Measurements from ENCODE around the gene SYCE1. TPM values are rescaled to one million over a fixed set of nuclear protein-coding genes. Genes with fewer than 3 reads are reported as not detected.
"Not testable (repeated sequence)": the region's sequence is repeated elsewhere in the genome, so short reads cannot be mapped to it uniquely, and the experiment has no call there.

SYCE1 gene
- polyA plus RNA-seq, 6 donors from 2014 or later, result 0.45 to 2.2 TPM; not detected in 4

DNA sequence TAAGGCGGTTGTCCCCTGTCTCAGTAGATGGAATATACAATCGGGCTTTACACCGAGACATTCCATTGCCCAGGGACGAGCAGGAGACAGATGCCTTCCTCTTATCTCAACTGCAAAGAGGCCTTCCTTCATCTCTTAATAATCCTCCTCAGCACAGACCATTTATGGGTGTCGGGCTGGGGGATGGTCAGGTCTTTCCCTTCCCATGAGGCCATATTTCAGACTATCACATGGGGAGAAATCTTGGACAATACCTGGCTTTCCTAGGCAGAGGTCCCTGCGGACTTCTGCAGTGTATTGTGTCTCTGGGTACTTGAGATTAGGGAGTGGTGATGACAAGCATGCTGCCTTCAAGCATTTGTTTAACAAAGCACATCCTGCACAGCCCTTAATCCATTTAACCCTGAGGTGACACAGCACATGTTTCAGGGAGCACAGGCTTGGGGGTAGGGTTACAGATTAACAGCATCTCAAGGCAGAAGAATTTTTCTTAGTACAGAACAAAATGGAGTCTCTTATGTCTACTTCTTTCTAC, 23.9 kb downstream of the SYCE1 start:
- not testable (repeated sequence) for H3K4me3 Mint-ChIP-seq; ATAC-seq (ENCODE audit: low read depth in 2 of 2); H3K9me3 Mint-ChIP-seq; H3K36me3 Mint-ChIP-seq; H3K27ac Mint-ChIP-seq; H3K4me1 Mint-ChIP-seq; DNase-seq
- peaks cover 17 to 38% (median 25%) of the 10 kb centered on the region in 3 donors for H3K27me3 Mint-ChIP-seq

- H3K4me1 Mint-ChIP-seq, result no peaks in the 10 kb centered on the region
- ATAC-seq (ENCODE audit: low read depth in 2 of 2) (no peak), DNase-seq (no peak)
- H3K36me3 Mint-ChIP-seq, result no peaks in the 10 kb centered on the region
- no peak overlapping the region for H3K4me3 Mint-ChIP-seq
- H3K27ac Mint-ChIP-seq, result no peak overlapping the region
- peaks cover 0 to 3% (median 0%) of the 10 kb centered on the region in 7 donors for H3K9me3 Mint-ChIP-seq
- H3K27me3 Mint-ChIP-seq, result peaks cover 1 to 29% (median 23%) of the 10 kb centered on the region in 3 donors
Observed at GRCh38 chr10:133537546-133538545, 27.5 kb downstream of the SYCE1 start.

GRCh38 chr10:133536198-133536597, 29.2 kb downstream of the SYCE1 start:
- H3K27me3 Mint-ChIP-seq, result peaks cover 11 to 44% (median 38%) of the 10 kb centered on the region in 3 donors
- no peak overlapping the region for H3K4me3 Mint-ChIP-seq
- H3K9me3 Mint-ChIP-seq, result peaks cover 0 to 3% (median 0%) of the 10 kb centered on the region in 7 donors
- peak overlapping the region in 1 of 6 donors; percentile 73 for H3K27ac Mint-ChIP-seq
- no peaks in the 10 kb centered on the region for H3K4me1 Mint-ChIP-seq
- ATAC-seq (ENCODE audit: low read depth in 2 of 2) (no peak), DNase-seq (no peak)
- no peaks in the 10 kb centered on the region for H3K36me3 Mint-ChIP-seq

DNA sequence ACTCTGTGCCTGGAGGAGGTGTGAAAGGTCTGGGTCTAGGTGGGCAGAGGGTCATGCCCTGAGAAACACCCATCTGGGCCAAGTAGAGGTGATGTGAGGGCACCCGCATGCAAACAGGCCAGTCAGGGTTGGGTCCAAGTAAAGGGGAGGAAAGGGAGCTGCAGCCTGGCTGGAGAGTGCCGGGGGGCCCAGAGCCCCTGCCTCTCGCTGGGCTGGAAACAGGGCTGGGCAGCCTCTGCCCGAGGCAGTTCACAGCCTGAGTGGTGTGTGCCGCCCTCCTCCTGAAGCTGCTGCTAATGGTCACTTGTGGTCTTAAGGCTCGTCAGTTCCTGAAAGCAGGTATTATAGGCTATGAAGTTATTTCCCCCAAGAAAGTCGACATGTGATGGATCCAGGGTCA, 31.0 kb downstream of the SYCE1 start:
- ATAC-seq (ENCODE audit: low read depth in 2 of 2) (no peak), DNase-seq (no peak)
- Mint-ChIP-seq H3K4me3 (no peak overlapping the region), H3K9me3 (peaks cover 0 to 1% (median 0%) of the 10 kb centered on the region in 7 donors), H3K36me3 (no peaks in the 10 kb centered on the region), H3K4me1 (peaks cover 9 to 17% (median 15%) of the 10 kb centered on the region in 3 donors), H3K27me3 (peaks cover 26 to 62% (median 56%) of the 10 kb centered on the region in 3 donors), H3K27ac (no peak overlapping the region)

GRCh38 chr10:133532871-133533270, 32.5 kb downstream of the SYCE1 start:
- DNase-seq (no peak), ATAC-seq (ENCODE audit: low read depth in 2 of 2) (no peak)
- no peak overlapping the region for H3K4me3 Mint-ChIP-seq
- H3K27ac Mint-ChIP-seq, result no peak overlapping the region
- no peaks in the 10 kb centered on the region for H3K36me3 Mint-ChIP-seq
- peaks cover 0 to 1% (median 0%) of the 10 kb centered on the region in 7 donors for H3K9me3 Mint-ChIP-seq
- H3K4me1 Mint-ChIP-seq, result peaks cover 15 to 26% (median 23%) of the 10 kb centered on the region in 3 donors
- peaks cover 33 to 76% (median 61%) of the 10 kb centered on the region in 3 donors for H3K27me3 Mint-ChIP-seq

GRCh38 chr10:133530506-133530905, 34.9 kb downstream of the SYCE1 start:
- no peaks in the 10 kb centered on the region for H3K36me3 Mint-ChIP-seq
- DNase-seq, result no peak
- peaks cover 0 to 3% (median 0%) of the 10 kb centered on the region in 7 donors for H3K9me3 Mint-ChIP-seq
- H3K4me1 Mint-ChIP-seq, result peaks cover 15 to 27% (median 23%) of the 10 kb centered on the region in 3 donors
- ATAC-seq (ENCODE audit: low read depth in 2 of 2), result no peak
- peaks cover 46 to 87% (median 81%) of the 10 kb centered on the region in 3 donors for H3K27me3 Mint-ChIP-seq
- H3K4me3 Mint-ChIP-seq, result peak overlapping the region in 3 of 8 donors; percentile 15 to 75 (median 38)
- H3K27ac Mint-ChIP-seq, result peak overlapping the region in 1 of 6 donors; percentile 3

DNA sequence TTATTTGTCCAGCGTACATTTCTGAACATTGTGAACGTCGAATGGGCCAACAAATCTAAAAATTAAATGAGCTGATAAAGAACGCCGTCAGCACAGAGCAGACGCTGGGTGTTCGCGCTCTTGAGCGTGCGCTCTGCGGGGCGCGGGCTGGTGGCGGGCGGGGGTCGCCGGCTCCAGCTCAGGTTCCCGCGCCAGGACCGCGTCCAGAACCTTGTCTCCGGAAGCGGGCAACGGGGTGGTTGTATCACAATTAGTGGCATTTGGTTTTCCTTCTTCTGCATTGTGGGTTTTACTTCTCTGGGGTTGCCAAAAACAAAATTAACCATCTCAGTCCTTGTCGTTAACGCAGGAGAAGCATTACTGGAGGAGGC, 35.8 kb downstream of the SYCE1 start:
- H3K27ac Mint-ChIP-seq, result peak overlapping the region in 1 of 6 donors; percentile 10

GRCh38 chr10:133528845-133529575, 36.4 kb downstream of the SYCE1 start:
- peaks cover 0 to 10% (median 2%) of the 10 kb centered on the region in 7 donors for H3K9me3 Mint-ChIP-seq
- ATAC-seq (ENCODE audit: low read depth in 2 of 2) (no peak), DNase-seq (no peak)
- H3K36me3 Mint-ChIP-seq, result no peaks in the 10 kb centered on the region
- H3K4me3 Mint-ChIP-seq, result peak overlapping the region in 6 of 8 donors; percentile 47 to 88 (median 63)
- peaks cover 15 to 27% (median 23%) of the 10 kb centered on the region in 3 donors for H3K4me1 Mint-ChIP-seq
- H3K27ac Mint-ChIP-seq, result peak overlapping the region in 1 of 6 donors; percentile 72
- H3K27me3 Mint-ChIP-seq, result peaks cover 48 to 89% (median 80%) of the 10 kb centered on the region in 3 donors

More for the DNA sequence above, 35.8 kb downstream of the SYCE1 start:
- Mint-ChIP-seq H3K36me3 (no peaks in the 10 kb centered on the region), H3K4me1 (peaks cover 15 to 27% (median 23%) of the 10 kb centered on the region in 3 donors), H3K27me3 (peaks cover 48 to 94% (median 83%) of the 10 kb centered on the region in 3 donors), H3K9me3 (peaks cover 0 to 5% (median 1%) of the 10 kb centered on the region in 7 donors), H3K4me3 (peak overlapping the region in 7 of 8 donors; percentile 32 to 88 (median 73))
- DNase-seq (no peak), ATAC-seq (ENCODE audit: low read depth in 2 of 2) (no peak)

- peak overlapping the region in 6 of 8 donors; percentile 35 to 73 (median 54) for H3K4me3 Mint-ChIP-seq
Observed at GRCh38 chr10:133528296-133528844, 37.0 kb downstream of the SYCE1 start.

GRCh38 chr10:133527771-133528271, 37.6 kb downstream of the SYCE1 start:
- DNase-seq (no peak), ATAC-seq (ENCODE audit: low read depth in 2 of 2) (no peak)
- Mint-ChIP-seq H3K27ac (peak overlapping the region in 1 of 6 donors; percentile 71), H3K27me3 (peaks cover 47 to 83% (median 68%) of the 10 kb centered on the region in 3 donors), H3K4me3 (no peak overlapping the region), H3K4me1 (peaks cover 15 to 27% (median 23%) of the 10 kb centered on the region in 3 donors), H3K9me3 (peaks cover 5 to 21% (median 12%) of the 10 kb centered on the region in 7 donors), H3K36me3 (peaks cover 0 to 10% of the 10 kb centered on the region in 2 donors)

More at GRCh38 chr10:133528296-133528844, 37.0 kb downstream of the SYCE1 start:
- H3K27me3 Mint-ChIP-seq, result peaks cover 48 to 83% (median 73%) of the 10 kb centered on the region in 3 donors
- DNase-seq, result no peak
- H3K36me3 Mint-ChIP-seq, result peaks cover 0 to 5% of the 10 kb centered on the region in 2 donors
- no peak overlapping the region for H3K27ac Mint-ChIP-seq
- ATAC-seq (ENCODE audit: low read depth in 2 of 2), result no peak
- H3K9me3 Mint-ChIP-seq, result peaks cover 2 to 16% (median 6%) of the 10 kb centered on the region in 7 donors
- peaks cover 15 to 27% (median 23%) of the 10 kb centered on the region in 3 donors for H3K4me1 Mint-ChIP-seq

- peaks cover 7 to 26% (median 13%) of the 10 kb centered on the region in 7 donors for H3K9me3 Mint-ChIP-seq
- DNase-seq, result no peak
- H3K27ac Mint-ChIP-seq, result peak within 1 kb of the TSS in 1 of 6 donors; percentile 71
- ATAC-seq (ENCODE audit: low read depth in 2 of 2), result no peak
- peaks cover 15 to 27% (median 23%) of the 10 kb centered on the region in 3 donors for H3K4me1 Mint-ChIP-seq
- peaks cover 47 to 80% (median 62%) of the 10 kb centered on the region in 3 donors for H3K27me3 Mint-ChIP-seq
- H3K36me3 Mint-ChIP-seq, result peaks cover 0 to 10% of the 10 kb centered on the region in 2 donors
- peak within 1 kb of the TSS in 2 of 8 donors; percentile 69 to 73 for H3K4me3 Mint-ChIP-seq
Observed at GRCh38 chr10:133526957-133527588, 38.3 kb downstream of the SYCE1 start, which contains the start of gene CYP2E1. Gene CYP2E1, plus strand, starts transcription at chr10:133527363. Its CDS starts 33 bp downstream, at chr10:133527396.

DNA sequence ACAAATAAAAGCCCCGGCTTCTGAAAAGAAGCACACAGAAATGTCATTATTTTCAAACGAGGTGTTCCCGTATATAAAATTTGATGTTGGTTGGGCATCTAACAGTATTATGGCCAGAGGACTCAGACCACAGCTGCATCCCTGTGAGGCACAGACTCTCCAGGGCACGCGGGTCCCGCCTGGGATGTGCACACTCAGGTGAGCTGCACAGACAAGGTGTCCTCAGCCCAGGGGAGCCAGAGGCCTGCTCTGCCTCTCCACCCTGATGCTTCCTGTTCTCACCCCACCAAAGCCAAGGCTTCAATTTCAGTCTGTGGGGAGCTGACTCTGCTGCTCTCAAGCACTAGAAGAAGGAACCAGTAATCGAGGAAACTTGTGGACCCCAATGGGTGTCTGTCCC, 39.9 kb downstream of the SYCE1 start:
- DNase-seq (no peak), ATAC-seq (ENCODE audit: low read depth in 2 of 2) (no peak)
- Mint-ChIP-seq H3K36me3 (peaks cover 0 to 10% of the 10 kb centered on the region in 2 donors), H3K4me1 (peaks cover 12 to 25% (median 17%) of the 10 kb centered on the region in 3 donors), H3K9me3 (peaks cover 7 to 26% (median 13%) of the 10 kb centered on the region in 7 donors), H3K4me3 (no peak overlapping the region), H3K27me3 (peaks cover 34 to 74% (median 56%) of the 10 kb centered on the region in 3 donors), H3K27ac (no peak overlapping the region)
